Stimulated activated CD4-positive, alpha-beta T cell treated with anti-CD3 and anti-CD28 coated beads, Interleukin-1b, Interleukin-23, amount 100 ng/mL, for 24 hours (primary cell): ENCODE results near the gene CCZ1B.
A peak's percentile ranks its signal among the peaks of the same experiment; 100 is the strongest.
"Not testable (repeated sequence)": the region's sequence is repeated elsewhere in the genome, so short reads cannot be mapped to it uniquely, and the experiment has no call there.

ENCODE experiments used
- DNase-seq, 4 experiments: peaks; one replicate each; pipeline ENCODE4 v3.0.0-alpha.2; 2020; ENCODE audit warnings: low read depth in 4 of 4, low spot score in 1 of 4

Gene CCZ1B

DNA sequence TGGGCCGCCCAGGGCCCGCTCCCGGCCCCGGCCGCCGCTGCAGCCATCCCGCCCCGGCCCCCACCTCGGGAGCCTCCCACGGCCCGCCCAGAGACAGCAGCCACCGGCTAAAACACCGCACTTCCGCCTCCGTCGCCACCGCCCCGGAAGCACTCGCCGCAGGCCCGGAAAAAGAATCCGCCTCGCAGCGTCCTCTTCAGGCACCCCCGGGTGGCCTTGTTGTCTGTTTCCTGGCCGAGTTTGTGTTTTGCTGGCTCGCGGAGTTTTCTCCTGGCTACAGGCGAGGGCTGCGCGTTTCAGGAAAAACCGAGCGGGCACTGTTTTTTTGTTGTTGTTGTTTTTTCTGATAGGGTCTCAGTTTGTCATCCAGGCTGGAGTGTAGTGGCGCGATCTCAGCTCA lies at the start of gene CCZ1B:
TSS of gene CCZ1B (minus strand) at position 125 of the 400 bp plus-strand sequence. CDS start at position 47, 78 bp downstream.
- peak; percentile 67 to 75 (median 69) for DNase-seq

DNA sequence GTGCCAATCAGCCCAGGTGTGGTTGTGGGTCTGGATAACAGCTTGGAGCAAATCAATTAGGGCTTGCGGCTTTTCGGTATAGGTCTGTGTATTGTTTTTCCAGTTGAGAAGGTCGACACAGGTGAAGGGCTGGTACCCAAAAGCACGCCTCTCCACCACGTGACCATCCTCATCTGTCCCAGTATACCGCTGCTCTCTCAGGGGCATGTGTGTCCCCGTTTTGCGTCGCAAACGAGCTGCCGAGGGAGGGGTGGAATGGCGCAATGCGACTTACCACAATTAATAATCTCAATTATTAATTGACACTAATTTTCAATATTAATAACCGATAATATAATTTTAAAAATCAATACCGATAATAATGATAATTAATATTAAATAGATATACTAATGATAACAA lies 48.9 kb upstream of the CCZ1B start:
- DNase-seq: not testable (repeated sequence)

GRCh38 chr7:6872246-6872945 lies 46.3 kb upstream of the CCZ1B start:
- not testable (repeated sequence) for DNase-seq

- not testable (repeated sequence) for DNase-seq
Measured at GRCh38 chr7:6871421-6872144, 45.5 kb upstream of the CCZ1B start.

DNA sequence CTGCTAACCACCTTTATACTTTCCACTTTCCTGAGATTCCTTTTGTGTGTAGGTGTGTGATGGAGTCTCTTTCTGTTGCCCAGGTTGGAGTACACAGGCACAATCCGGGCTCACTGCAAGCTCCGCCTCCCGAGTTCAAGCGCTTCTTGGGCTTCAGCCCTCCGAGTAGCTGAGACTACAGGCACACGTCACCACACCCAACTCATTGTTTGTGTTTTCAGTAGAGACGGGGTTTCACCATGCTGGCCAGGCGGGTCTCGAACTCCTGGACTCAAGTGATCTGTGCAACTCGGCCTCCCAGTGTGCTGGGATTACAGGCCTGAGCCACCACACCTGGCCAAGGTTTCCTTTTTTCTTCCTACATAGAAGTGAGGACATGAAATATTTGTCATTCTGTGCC lies 38.7 kb upstream of the CCZ1B start:
- not testable (repeated sequence) for DNase-seq

DNA sequence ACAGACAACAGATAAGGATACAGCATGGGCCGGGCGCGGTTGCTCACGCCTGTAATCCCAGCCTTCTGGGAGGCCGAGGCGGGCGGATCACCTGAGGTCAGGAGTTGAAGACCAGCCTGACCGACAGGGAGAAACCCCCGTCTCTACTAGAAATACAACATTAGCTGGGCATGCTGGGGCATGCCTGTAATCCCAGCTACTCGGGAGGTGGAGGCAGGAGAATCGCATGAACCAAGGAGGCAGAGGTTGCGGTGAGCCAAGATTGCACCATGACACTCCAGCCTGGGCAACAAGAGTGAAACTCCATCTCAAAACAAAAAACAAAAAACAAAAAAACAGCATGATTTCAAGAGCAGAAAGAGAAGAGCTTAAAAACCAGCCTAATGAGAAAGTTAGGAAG lies 38.1 kb upstream of the CCZ1B start:
- not testable (repeated sequence) for DNase-seq

DNA sequence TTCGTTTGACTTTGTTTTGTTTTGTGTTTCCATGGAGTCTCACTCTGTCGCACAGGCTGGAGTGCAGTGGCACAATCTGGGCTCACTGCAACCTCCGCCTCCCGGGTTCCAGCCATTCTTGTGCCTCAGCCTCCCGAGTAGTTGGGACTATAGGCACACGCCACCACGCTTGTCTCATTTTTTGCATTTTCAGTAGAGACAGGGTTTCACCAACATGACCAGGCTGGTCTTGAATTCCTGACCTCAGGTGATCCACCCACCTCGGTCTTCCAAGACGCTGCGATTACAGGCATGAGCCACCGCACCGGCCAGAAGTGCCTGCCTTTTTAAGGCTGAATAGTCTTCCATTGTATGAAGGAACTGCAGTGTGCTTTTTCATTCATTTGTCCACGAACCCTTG lies 36.8 kb upstream of the CCZ1B start:
- not testable (repeated sequence) for DNase-seq

GRCh38 chr7:6857721-6858314 lies 31.7 kb upstream of the CCZ1B start:
- peak; percentile 23 to 70 (median 58) for DNase-seq

DNA sequence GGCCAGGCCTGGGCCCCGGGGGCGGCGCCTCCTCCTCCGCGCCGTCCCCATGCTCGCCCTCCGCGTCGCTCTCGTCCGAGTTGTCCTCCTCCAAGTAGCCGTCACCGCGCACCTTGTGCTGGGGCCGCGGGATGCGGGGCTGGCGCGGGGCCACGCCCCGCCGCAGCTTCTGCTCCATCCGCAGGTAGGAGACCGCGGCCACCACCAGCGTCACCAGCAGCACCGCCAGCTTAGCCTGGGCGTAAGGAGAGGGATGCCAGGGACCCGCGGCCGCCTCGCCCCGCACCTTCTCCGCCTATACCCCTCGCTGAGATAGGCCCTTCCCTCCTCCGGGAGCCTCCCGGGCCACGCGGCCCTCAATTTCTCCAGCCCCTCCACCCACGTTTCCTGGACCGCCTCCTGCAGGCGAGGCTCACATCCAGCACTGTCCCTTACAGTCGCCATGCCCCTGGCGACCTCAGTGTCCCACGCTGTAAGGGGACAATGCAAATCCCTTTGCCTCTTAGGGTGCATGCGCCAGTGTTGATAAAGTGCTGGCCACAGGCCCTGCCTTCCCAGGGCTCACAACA lies 29.6 kb upstream of the CCZ1B start:
- DNase-seq: not testable (repeated sequence)

GRCh38 chr7:6854747-6855562 lies 28.9 kb upstream of the CCZ1B start:
- not testable (repeated sequence) for DNase-seq

DNA sequence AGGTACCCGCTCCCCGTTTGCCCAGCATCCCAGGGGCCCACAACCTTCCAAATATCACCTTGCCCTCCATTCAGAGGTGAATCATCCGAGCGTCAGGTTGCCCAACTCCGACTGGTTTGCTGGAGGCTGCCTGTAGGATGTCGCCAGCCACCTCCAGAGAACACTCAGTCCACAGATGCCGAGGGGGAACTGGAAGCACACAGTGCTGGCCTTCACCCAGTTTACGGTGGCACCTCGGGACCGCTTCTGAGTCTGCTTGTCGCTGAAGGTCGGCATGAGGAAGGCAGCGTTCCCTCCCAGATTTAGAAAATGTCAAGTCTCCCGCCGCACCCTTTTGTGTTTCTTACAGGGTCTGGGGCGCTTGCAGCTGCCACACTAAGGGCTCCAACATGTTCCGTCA lies 27.6 kb upstream of the CCZ1B start:
- not testable (repeated sequence) for DNase-seq

- not testable (repeated sequence) for DNase-seq
Measured at GRCh38 chr7:6849127-6849526, 23.1 kb upstream of the CCZ1B start.

GRCh38 chr7:6847751-6848150 lies 21.7 kb upstream of the CCZ1B start:
- not testable (repeated sequence) for DNase-seq

DNA sequence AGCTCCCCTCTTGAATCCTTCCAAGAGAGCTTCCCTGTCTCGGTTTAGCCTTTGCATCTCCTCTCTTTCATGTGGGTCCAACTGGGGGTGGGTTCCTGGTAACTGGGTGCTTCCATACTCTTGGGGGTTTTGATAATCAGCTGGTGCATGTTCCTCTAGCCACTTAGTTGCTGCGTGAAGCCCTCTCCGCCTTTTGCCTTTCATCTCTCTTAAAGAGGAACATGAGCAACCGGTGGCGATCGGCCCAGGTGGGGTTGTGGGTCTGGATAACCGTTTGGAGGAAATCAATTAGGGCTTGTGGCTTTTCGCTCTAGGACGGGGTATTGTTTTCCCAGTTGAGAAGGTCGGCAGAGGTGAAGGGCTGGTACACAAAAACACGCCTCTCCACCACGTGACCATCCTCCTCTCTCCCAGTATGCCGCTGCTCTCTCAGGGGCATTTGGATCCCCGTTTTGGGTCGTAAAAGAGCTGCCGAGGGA lies 19.9 kb upstream of the CCZ1B start:
- not testable (repeated sequence) for DNase-seq

GRCh38 chr7:6843654-6844053 lies 17.6 kb upstream of the CCZ1B start:
- DNase-seq: not testable (repeated sequence)

GRCh38 chr7:6843092-6843491 lies 17.0 kb upstream of the CCZ1B start:
- not testable (repeated sequence) for DNase-seq

- not testable (repeated sequence) for DNase-seq
Measured at GRCh38 chr7:6842278-6842921, 16.3 kb upstream of the CCZ1B start.

- DNase-seq: not testable (repeated sequence)
Measured at GRCh38 chr7:6837081-6837480, 11.0 kb upstream of the CCZ1B start.

GRCh38 chr7:6835521-6835920 lies 9.4 kb upstream of the CCZ1B start:
- not testable (repeated sequence) for DNase-seq

DNA sequence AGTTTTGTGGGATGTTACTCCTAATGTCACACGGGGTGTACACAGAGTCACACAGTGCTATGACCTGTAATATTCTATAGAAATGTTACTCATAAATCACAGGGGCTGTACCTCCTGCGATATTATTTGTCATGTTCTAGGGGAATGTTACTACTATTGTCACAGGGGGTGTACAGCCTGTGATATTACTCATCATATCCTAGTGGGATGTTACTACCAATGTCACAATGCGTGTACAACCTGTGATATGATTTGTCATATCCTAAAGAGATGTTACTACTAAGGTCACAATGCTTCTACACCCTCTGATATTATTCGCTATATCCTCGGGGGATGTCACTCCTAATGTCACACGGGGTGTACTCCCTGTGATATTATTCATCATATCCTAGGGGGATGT lies 7.6 kb upstream of the CCZ1B start:
- no peak for DNase-seq
